H1 (cell line): ENCODE measurements around the gene UTP3. TPM values are rescaled to one million over a fixed set of nuclear protein-coding genes. Genes with fewer than 3 reads are reported as not detected.

Experiments used
- CTCF ChIA-PET: fragments of 300-600 bp; sonication (Branson Sonifier 250); formaldehyde crosslinking; loops from one replicate; lab custom pipeline; 2021; ENCODE audit not compliant: partially characterized antibody; lab: Charles Lee
- POLR2A ChIA-PET: fragments of 300-600 bp; sonication (Branson Sonifier 250); formaldehyde crosslinking; loops from one replicate; lab custom pipeline; 2021; ENCODE audit warnings: inconsistent platforms; ENCODE audit not compliant: partially characterized antibody; lab: Charles Lee
- DNase-seq, 2 experiments: peaks; one replicate each; pipeline versions ENCODE4 v3.0.0 to v3.0.0-alpha.2; 2010 to 2022; ENCODE audit warnings: low spot score in 2 of 2, low read depth in 1 of 2, mixed read lengths in 1 of 2
- FAIRE-seq: peaks from 2 replicates; lab custom pipeline; 2011; peaks lifted over from hg19 to GRCh38; lab: Jason Lieb, UNC
- H2AFZ ChIP-seq: 2 replicates; pipeline ENCODE4 v1.8.1; 2012; ENCODE audit warnings: low read length, inconsistent platforms
- H2AK5ac ChIP-seq: 2 replicates; pipeline ENCODE4 v1.6.1; 2013; ENCODE audit warnings: low read depth, low read length
- H2BK120ac ChIP-seq: replicated peaks from 2 replicates; pipeline ENCODE3; 2013; ENCODE audit warnings: low read depth, low read length, inconsistent platforms
- H2BK12ac ChIP-seq: 2 replicates; pipeline ENCODE4 v1.6.1; 2013; ENCODE audit warnings: low read depth, low read length
- H2BK15ac ChIP-seq: 2 replicates; pipeline ENCODE4 v1.6.1; 2013; ENCODE audit warnings: low read length
- H2BK20ac ChIP-seq: 2 replicates; pipeline ENCODE4 v1.6.1; 2013; ENCODE audit warnings: low read length
- H2BK5ac ChIP-seq: 2 replicates; pipeline ENCODE4 v1.6.1; 2013; ENCODE audit warnings: low read depth, low read length
- H3K14ac ChIP-seq: 2 replicates; pipeline ENCODE4 v1.6.1; 2013; ENCODE audit warnings: inconsistent platforms; ENCODE audit not compliant: insufficient read length
- H3K18ac ChIP-seq: 2 replicates; pipeline ENCODE4 v1.6.1; 2013; ENCODE audit warnings: low read length; ENCODE audit errors: extremely low read depth
- H3K23ac ChIP-seq: 2 replicates; pipeline ENCODE4 v1.6.1; 2013; ENCODE audit warnings: inconsistent platforms; ENCODE audit not compliant: insufficient read length
- H3K23me2 ChIP-seq: 2 replicates; pipeline ENCODE4 v1.6.1; 2013; ENCODE audit warnings: low read depth, low read length
- H3K27ac ChIP-seq: 2 replicates; pipeline ENCODE4 v1.6.1; 2011; ENCODE audit warnings: low read depth, low read length, inconsistent platforms
- H3K27me3 ChIP-seq, 4 experiments: replicated peaks in 1 of 4; 1 replicate in 1 of 4; 2 replicates in 3 of 4; pipeline versions ENCODE4 v1.6.1 to v1.8.1; 2011 to 2013; ENCODE audit warnings: low read length in 3 of 4, mild to moderate bottlenecking in 3 of 4, inconsistent platforms in 2 of 4, mixed read lengths in 2 of 4, moderate library complexity in 1 of 4; ENCODE audit not compliant: control insufficient read depth in 3 of 4, insufficient read depth in 3 of 4; ENCODE audit errors: extremely low read depth in 1 of 4
- H3K36me3 ChIP-seq, 4 experiments: 2 replicates each; pipeline versions ENCODE4 v1.6.1 to v1.8.1; 2011 to 2013; ENCODE audit warnings: mild to moderate bottlenecking in 4 of 4, low read length in 3 of 4, moderate library complexity in 2 of 4, control low read depth in 1 of 4, inconsistent platforms in 1 of 4; ENCODE audit not compliant: insufficient read depth in 4 of 4, control insufficient read depth in 2 of 4
- H3K4ac ChIP-seq: replicated peaks from 2 replicates; pipeline ENCODE3; 2013; ENCODE audit warnings: low read length, low read depth, mixed read lengths, inconsistent platforms; ENCODE audit not compliant: insufficient read length
- H3K4me1 ChIP-seq, 4 experiments: replicated peaks in 1 of 4; 1 replicate in 1 of 4; 2 replicates in 3 of 4; pipeline versions ENCODE4 v1.6.1 to v1.8.1; 2011 to 2013; ENCODE audit warnings: low read length in 3 of 4, inconsistent platforms in 2 of 4, mixed read lengths in 1 of 4; ENCODE audit not compliant: insufficient read depth in 4 of 4, control insufficient read depth in 3 of 4
- H3K4me2 ChIP-seq, 2 experiments: 2 replicates each; pipeline versions ENCODE4 v1.6.1 to v1.8.1; 2011 to 2013; ENCODE audit warnings: low read depth in 2 of 2, low read length in 2 of 2, control low read depth in 1 of 2, inconsistent platforms in 1 of 2, mild to moderate bottlenecking in 1 of 2; ENCODE audit not compliant: insufficient read depth in 1 of 2
- H3K4me3 ChIP-seq, 4 experiments: fragments of 200-600, 300-600 bp in 1 of 4; sonication (generic), shearing (Covaris generic), sonication (Bioruptor Twin) in 1 of 4; 2 replicates each; pipeline versions ENCODE4 v1.5.1 to v1.8.1; 2011 to 2016; ENCODE audit warnings: low read length in 4 of 4, low read depth in 3 of 4, control low read depth in 2 of 4, inconsistent platforms in 2 of 4, mild to moderate bottlenecking in 2 of 4, mixed read lengths in 1 of 4, moderate library complexity in 1 of 4; ENCODE audit not compliant: insufficient read depth in 2 of 4; ENCODE audit errors: extremely low read depth in 1 of 4
- H3K56ac ChIP-seq: replicated peaks from 2 replicates; pipeline ENCODE3; 2013; ENCODE audit warnings: low read depth, mild to moderate bottlenecking, mixed read lengths, low read length, inconsistent platforms; ENCODE audit not compliant: insufficient read length
- H3K79me1 ChIP-seq: 2 replicates; pipeline ENCODE4 v1.6.1; 2013; ENCODE audit warnings: low read depth, low read length, control low read depth
- H3K79me2 ChIP-seq, 2 experiments: 2 replicates each; pipeline versions ENCODE4 v1.6.1 to v1.8.1; 2012 to 2013; ENCODE audit warnings: low read length in 2 of 2, mild to moderate bottlenecking in 2 of 2, inconsistent platforms in 1 of 2; ENCODE audit not compliant: insufficient read depth in 2 of 2, control insufficient read depth in 1 of 2
- H3K9ac ChIP-seq, 4 experiments: replicated peaks in 1 of 4; 1 replicate in 1 of 4; 2 replicates in 3 of 4; pipeline versions ENCODE4 v1.6.1 to v1.8.1; 2011 to 2013; ENCODE audit warnings: low read depth in 3 of 4, low read length in 3 of 4, control low read depth in 2 of 4, mild to moderate bottlenecking in 2 of 4, moderate library complexity in 2 of 4, inconsistent platforms in 1 of 4; ENCODE audit errors: extremely low read depth in 1 of 4
- H3K9me3 ChIP-seq, 2 experiments: 2 replicates each; pipeline versions ENCODE4 v1.6.1 to v1.8.1; 2012 to 2013; ENCODE audit warnings: mild to moderate bottlenecking in 2 of 2, moderate library complexity in 2 of 2, control low read depth in 1 of 2, inconsistent platforms in 1 of 2, low read depth in 1 of 2, low read length in 1 of 2, mixed read lengths in 1 of 2; ENCODE audit not compliant: insufficient read depth in 2 of 2
- H4K20me1 ChIP-seq, 2 experiments: replicated peaks in 1 of 2; 2 replicates each; pipeline versions ENCODE3 to v1.8.1; 2011 to 2013; ENCODE audit warnings: inconsistent platforms in 2 of 2, low read length in 2 of 2, mild to moderate bottlenecking in 1 of 2; ENCODE audit not compliant: insufficient read depth in 2 of 2, control insufficient read depth in 1 of 2
- H4K5ac ChIP-seq: 2 replicates; pipeline ENCODE4 v1.6.1; 2013; ENCODE audit warnings: low read length, low read depth, mixed read lengths, inconsistent platforms; ENCODE audit not compliant: insufficient read length
- H4K8ac ChIP-seq: 2 replicates; pipeline ENCODE4 v1.8.0; 2013; ENCODE audit warnings: mild to moderate bottlenecking, moderate library complexity, low read length, inconsistent platforms; ENCODE audit not compliant: insufficient read depth; ENCODE audit errors: extremely low read depth
- H4K91ac ChIP-seq: replicated peaks from 2 replicates; pipeline ENCODE3; 2013; ENCODE audit warnings: low read length, mixed read lengths, inconsistent platforms; ENCODE audit not compliant: insufficient read length
- ATF3 ChIP-seq: IDR thresholded peaks from 2 replicates; pipeline ENCODE4 v1.6.1; 2011; ENCODE audit warnings: low read depth, mild to moderate bottlenecking, low read length; ENCODE audit not compliant: insufficient read depth
- BACH1 ChIP-seq: IDR thresholded peaks from 2 replicates; pipeline ENCODE4 v1.6.1; 2012; ENCODE audit warnings: low read length, improper control_type of control experiment
- NANOG ChIP-seq: IDR thresholded peaks from 2 replicates; pipeline ENCODE4 v1.6.1; 2011; ENCODE audit warnings: low read length, low read depth, mild to moderate bottlenecking, inconsistent platforms; ENCODE audit not compliant: insufficient read depth, poor library complexity, severe bottlenecking
- PHF8 ChIP-seq: fragments of 200-600 bp; sonication (generic); conservative IDR thresholded peaks from 2 replicates; pipeline ENCODE4 v1.7.1; 2012; ENCODE audit warnings: low read depth, mild to moderate bottlenecking, inconsistent platforms, low read length, moderate library complexity
- RXRA ChIP-seq: IDR thresholded peaks from 2 replicates; pipeline ENCODE4 v1.6.1; 2011; ENCODE audit warnings: low read depth, mild to moderate bottlenecking, low read length, moderate library complexity; ENCODE audit not compliant: insufficient read depth
- SAP30 ChIP-seq: fragments of 300-600 bp; sonication (generic); IDR thresholded peaks from 2 replicates; pipeline ENCODE4 v1.7.1; 2012; ENCODE audit warnings: low read length, moderate library complexity, mild to moderate bottlenecking, inconsistent platforms; ENCODE audit not compliant: insufficient read depth, insufficient replicate concordance
- SP2 ChIP-seq: IDR thresholded peaks from 2 replicates; pipeline ENCODE4 v1.6.1; 2012; ENCODE audit warnings: mild to moderate bottlenecking, low read length, inconsistent platforms
- WGBS, 2 experiments: shearing (Covaris generic) in 1 of 2; methylation state at CpG; one replicate each; pipeline versions ENCODE4 v1.1.6 to v1.1.7; 2013 to 2015; ENCODE audit warnings: low lambda C conversion rate in 2 of 2, mixed read lengths in 2 of 2, inconsistent platforms in 1 of 2, low coverage in 1 of 2, missing lambda C conversion rate in 1 of 2; ENCODE audit not compliant: insufficient replicate concordance in 2 of 2, insufficient coverage in 1 of 2, insufficient read length in 1 of 2; ENCODE audit errors: extremely low coverage in 1 of 2, missing lambda C conversion rate in 1 of 2; 5-methylcytosine and 5-hydroxymethylcytosine counted together
- polyA plus RNA-seq, 7 experiments: library from polyadenylated mRNA; depleted of rRNA in 3 of 7; stranded (reverse) in 5 of 7; unstranded in 2 of 7; fragments of >200 nt in 5 of 7; fragments of 200-250 nt in 2 of 7; gene quantifications; 1 replicate in 5 of 7; 2 replicates in 1 of 7; 4 replicates in 1 of 7; pipeline versions ENCODE4 v1.2.1 to v1.2.3, GENCODE V29; 2011 to 2013; ENCODE audit warnings: missing spikeins in 2 of 7, mixed read lengths in 2 of 7
- total RNA-seq: library from RNA; stranded (reverse); fragmentation: NEBNext Ultra II Directional; extraction: Animal tissue kit (Norgen Biotek cat#: 25700); gene quantifications from 2 replicates; pipeline ENCODE4 v1.2.1, GENCODE V29; 2021

UTP3 gene
- total and polyA plus RNA-seq, 2 of the 8 experiments (the other 6 are each of a cell fraction or from before 2014, with no cell fraction given) = 11.2 to 51.3 TPM

GRCh38 chr4:70706516-70706915, 18.2 kb downstream of the UTP3 start:
- H3K79me2 ChIP-seq = peaks cover 0 to 37% of the 10 kb centered on the region in 2 experiments; a peak in 2 of 4 replicates
- H3K4me1 ChIP-seq = peaks cover 0 to 11% (median 6%) of the 10 kb centered on the region in 4 experiments; a peak in 5 of 7 replicates
- no peaks in the 10 kb centered on the region for H3K36me3 ChIP-seq
- no peak overlapping the region for H2BK12ac ChIP-seq
- no peaks in the 10 kb centered on the region for H3K9me3 ChIP-seq
- H3K79me1 ChIP-seq = no peaks in the 10 kb centered on the region; the same call in 1 of the 2 replicates
- H4K91ac ChIP-seq = no peak overlapping the region
- TF ChIP-seq BACH1 = no peak
- TF ChIP-seq SP2 = no peak
- no peak for TF ChIP-seq NANOG
- no peak for TF ChIP-seq PHF8
- TF ChIP-seq SAP30 = no peak
- TF ChIP-seq ATF3 = no peak
- no peak for TF ChIP-seq RXRA
- no peak overlapping the region for H3K23ac ChIP-seq
- H3K27ac ChIP-seq = no peak overlapping the region
- no peak overlapping the region for H2AFZ ChIP-seq
- no peak overlapping the region for H4K5ac ChIP-seq
- no peak overlapping the region for H2BK20ac ChIP-seq
- H3K27me3 ChIP-seq = no peaks in the 10 kb centered on the region; a peak in 1 of 7 replicates
- H3K14ac ChIP-seq = no peak overlapping the region
- no peak overlapping the region for H3K4ac ChIP-seq
- H2BK120ac ChIP-seq = no peak overlapping the region
- peak overlapping the region; percentile 81 to 90 for H3K4me2 ChIP-seq
- ChIA-PET POLR2A (interaction anchor here (1.0 to 5.2 kb wide), 3 partner anchors 12 to 133 kb away, joined by 3 to 86 read pairs (median 14); partner anchors contain the start of genes GRSF1 and UTP3), CTCF (interaction anchor here (0.7 to 5.7 kb wide), 8 partner anchors 12 to 288 kb away, joined by 3 to 36 read pairs (median 4); partner anchors contain the start of genes RUFY3 and UTP3)
- H4K8ac ChIP-seq = no peak overlapping the region
- WGBS, 2 experiments = 75% methylated on average over 1 of the region's 1 CpG; no CpG with 5 or more reads in 1 of the 2 experiments
- no peak overlapping the region for H2BK5ac ChIP-seq
- H3K4me3 ChIP-seq = peak overlapping the region in 2 of 4 experiments; percentile 51 to 71; a peak in 3 of 8 replicates
- no peak for DNase-seq
- no peak overlapping the region for H3K18ac ChIP-seq
- H3K56ac ChIP-seq = peak overlapping the region; percentile 4
- peaks cover 3% of the 10 kb centered on the region; the same call in 1 of the 2 replicates for H3K23me2 ChIP-seq
- no peaks in the 10 kb centered on the region for H4K20me1 ChIP-seq
- no peak overlapping the region for H3K9ac ChIP-seq
- no peak overlapping the region for H2BK15ac ChIP-seq
- FAIRE-seq = no peak
- H2AK5ac ChIP-seq = no peak overlapping the region
